SK-N-SH (cell line): ENCODE results near the gene OR10A3.

Experiments used
- CTCF ChIP-seq: fragments of 200-600 bp; sonication (generic); IDR thresholded peaks from 2 replicates; pipeline ENCODE4 v1.6.1; 2017; ENCODE audit warnings: antibody characterized with exemption, mild to moderate bottlenecking, moderate library complexity
- FOXJ3 ChIP-seq: sonication (generic); formaldehyde crosslinking; IDR thresholded peaks from 2 replicates; pipeline ENCODE4 v1.5.1; 2020; ENCODE audit warnings: mild to moderate bottlenecking, missing genetic modification reagents
- MAX ChIP-seq: IDR thresholded peaks from 2 replicates; pipeline ENCODE4 v1.4.0; 2012; ENCODE audit warnings: low read depth
- POLR2AphosphoS5 ChIP-seq: IDR thresholded peaks from 2 replicates; pipeline ENCODE4 v1.6.1; 2012; ENCODE audit warnings: low read depth, low read length
- RCOR1 ChIP-seq: fragments of 150-350 bp; IDR thresholded peaks from 2 replicates; pipeline ENCODE4 v1.6.1; 2017; ENCODE audit warnings: antibody characterized with exemption, low read length
- RXRA ChIP-seq: IDR thresholded peaks from 2 replicates; pipeline ENCODE4 v1.4.0; 2012; ENCODE audit warnings: low read depth, mild to moderate bottlenecking, borderline replicate concordance
- SIN3A ChIP-seq: IDR thresholded peaks from 2 replicates; pipeline ENCODE4 v1.6.1; 2012; ENCODE audit warnings: low read depth, mild to moderate bottlenecking, low read length, moderate library complexity, borderline replicate concordance
- TAF1 ChIP-seq: IDR thresholded peaks from 2 replicates; pipeline ENCODE4 v1.6.1; 2012; ENCODE audit warnings: low read depth, mild to moderate bottlenecking, low read length, moderate library complexity, borderline replicate concordance
- TCF12 ChIP-seq: IDR thresholded peaks from 2 replicates; pipeline ENCODE4 v1.4.0; 2012
- USF2 ChIP-seq: fragments of 150-350 bp; IDR thresholded peaks from 2 replicates; pipeline ENCODE4 v1.6.1; 2017; ENCODE audit warnings: antibody characterized with exemption, low read length, low read depth, borderline replicate concordance
- YY1 ChIP-seq: IDR thresholded peaks from 2 replicates; pipeline ENCODE4 v1.4.0; 2012; ENCODE audit warnings: low read depth, mild to moderate bottlenecking
- TF ChIP-seq, protein P1 (sequence below): fragments of 150-350 bp; IDR thresholded peaks from 2 replicates; pipeline ENCODE4 v1.6.1; 2016; ENCODE audit warnings: mild to moderate bottlenecking, low read depth, low read length

- TF ChIP-seq CTCF, result peak; percentile 91
- TF ChIP-seq FOXJ3 (CRISPR knock-in tag), result no peak
- peak; percentile 84 for TF ChIP-seq USF2
- peak; percentile 85 for TF ChIP-seq RCOR1
- peak; percentile 93 for TF ChIP-seq YY1
- TF ChIP-seq, protein P1, sequence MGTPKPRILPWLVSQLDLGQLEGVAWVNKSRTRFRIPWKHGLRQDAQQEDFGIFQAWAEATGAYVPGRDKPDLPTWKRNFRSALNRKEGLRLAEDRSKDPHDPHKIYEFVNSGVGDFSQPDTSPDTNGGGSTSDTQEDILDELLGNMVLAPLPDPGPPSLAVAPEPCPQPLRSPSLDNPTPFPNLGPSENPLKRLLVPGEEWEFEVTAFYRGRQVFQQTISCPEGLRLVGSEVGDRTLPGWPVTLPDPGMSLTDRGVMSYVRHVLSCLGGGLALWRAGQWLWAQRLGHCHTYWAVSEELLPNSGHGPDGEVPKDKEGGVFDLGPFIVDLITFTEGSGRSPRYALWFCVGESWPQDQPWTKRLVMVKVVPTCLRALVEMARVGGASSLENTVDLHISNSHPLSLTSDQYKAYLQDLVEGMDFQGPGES, result peak; percentile 46; the same call in 1 of the 2 replicates
- TF ChIP-seq TAF1, result 0 out of 2 replicates have a peak, but pooled peaks have one; percentile 24
- peak; percentile 60 for TF ChIP-seq TCF12
- TF ChIP-seq POLR2AphosphoS5, result no peak; the same call in 1 of the 2 replicates
- peak; percentile 89 for TF ChIP-seq MAX
- TF ChIP-seq SIN3A, result 0 out of 2 replicates have a peak, but pooled peaks have one; percentile 38
- TF ChIP-seq RXRA, result no peak
Measured at GRCh38 chr11:7986768-7987559, 45.5 kb upstream of the OR10A3 start, which contains the start of gene EIF3F.
